Right lobe of liver (tissue), 6 donors: ENCODE data around the gene TCF7. TPM values are rescaled to one million over a fixed set of nuclear protein-coding genes. Genes with fewer than 3 reads are reported as not detected.

Source experiments
- ATAC-seq, 4 donors: fragments of 200-7000 bp; cut with Tn5 transposase; one replicate each; pipeline ENCODE4 v1.9.1; 2020; ENCODE audit warnings: mild to moderate bottlenecking in 4 of 4, moderate library complexity in 4 of 4
- DNase-seq, 3 donors: peaks; one replicate each; pipeline ENCODE4 v3.0.0-alpha.2; 2020
- H3K27ac ChIP-seq, 3 donors: fragments of 200-600 bp; one replicate each; pipeline ENCODE4 v1.8.0; 2022
- H3K27me3 ChIP-seq, 2 donors: fragments of 200-600 bp; one replicate each; pipeline ENCODE4 v1.8.0; 2022
- H3K36me3 ChIP-seq, 4 donors: fragments of 200-600 bp; sonication (generic) in 1 of 4; one replicate each; pipeline versions ENCODE4 v1.5.1 to v1.8.0; 2017 to 2022; ENCODE audit warnings: control low read depth in 1 of 4
- H3K4me1 ChIP-seq, 4 donors: fragments of 200-600 bp; sonication (generic) in 1 of 4; one replicate each; pipeline versions ENCODE4 v1.5.1 to v1.8.0; 2017 to 2022; ENCODE audit warnings: control low read depth in 1 of 4
- H3K4me3 ChIP-seq, 3 donors: fragments of 200-600 bp; one replicate each; pipeline ENCODE4 v1.8.0; 2022
- H3K9me3 ChIP-seq, 4 donors: fragments of 200-600 bp; sonication (generic) in 1 of 4; one replicate each; pipeline versions ENCODE4 v1.5.1 to v1.8.0; 2017 to 2022; ENCODE audit warnings: control low read depth in 1 of 4
- POLR2A ChIP-seq: fragments of 450-650 bp; IDR thresholded peaks from one replicate; pipeline ENCODE4 v1.6.1; 2017; ENCODE audit warnings: antibody characterized with exemption, mild to moderate bottlenecking
- WGBS: methylation state at CpG from one replicate; pipeline ENCODE4 v1.1.6; 2018; ENCODE audit warnings: low coverage, low lambda C conversion rate; ENCODE audit not compliant: insufficient coverage; ENCODE audit errors: missing lambda C conversion rate; 5-methylcytosine and 5-hydroxymethylcytosine counted together
- intact Hi-C, 2 donors: fragments of 100-400 bp; cut with DNase I; formaldehyde crosslinking; loops; one replicate each; pipeline versions ENCODE4 v1.11.2 to v1.14.1; 2022
- total RNA-seq, 6 experiments: library from RNA; depleted of rRNA in 2 of 6; stranded (reverse); fragments of >200 nt in 2 of 6; fragmentation: NEBNext Ultra II Directional in 3 of 6; extraction: Animal tissue kit (Norgen Biotek cat#: 25700) in 3 of 6; gene quantifications; one replicate each; pipeline versions ENCODE4 v1.1.0 to v1.2.4, GENCODE V29; 2016 to 2023
- TF ChIP-seq, protein P1 (sequence below), 4 donors: fragments of 200-600 bp in 3 of 4; fragments of 450-650 bp in 1 of 4; IDR thresholded peaks; one replicate each; pipeline versions ENCODE4 v1.5.1 to v1.8.0; 2016 to 2022; ENCODE audit warnings: antibody characterized with exemption in 4 of 4, mild to moderate bottlenecking in 2 of 4
- donor health status: DM: no; HTN: yes; CAD: no.
- donor health status: DM: no; HTN: no; CAD: no.
- donor health status: DM: no; HTN: no; CAD: no.
- donor health status: DM: no; HTN: yes; CAD: no.
- donor health status: DM: no; HTN: yes; CAD: no.

Gene TCF7
- total RNA-seq, 6 experiments from 2014 or later, result 2.0 to 3.8 (median 2.7) TPM

GRCh38 chr5:134113363-134113889 is 1.1 kb upstream of the TCF7 start:
- Histone ChIP-seq H3K27ac (no peak overlapping the region), H3K9me3 (no peaks in the 10 kb centered on the region), H3K27me3 (no peaks in the 10 kb centered on the region), H3K4me3 (no peak overlapping the region), H3K4me1 (peaks cover 0 to 8% (median 2%) of the 10 kb centered on the region in 4 donors), H3K36me3 (no peaks in the 10 kb centered on the region)
- DNase-seq, result no peak
- ATAC-seq, result no peak
- TF ChIP-seq, protein P1, sequence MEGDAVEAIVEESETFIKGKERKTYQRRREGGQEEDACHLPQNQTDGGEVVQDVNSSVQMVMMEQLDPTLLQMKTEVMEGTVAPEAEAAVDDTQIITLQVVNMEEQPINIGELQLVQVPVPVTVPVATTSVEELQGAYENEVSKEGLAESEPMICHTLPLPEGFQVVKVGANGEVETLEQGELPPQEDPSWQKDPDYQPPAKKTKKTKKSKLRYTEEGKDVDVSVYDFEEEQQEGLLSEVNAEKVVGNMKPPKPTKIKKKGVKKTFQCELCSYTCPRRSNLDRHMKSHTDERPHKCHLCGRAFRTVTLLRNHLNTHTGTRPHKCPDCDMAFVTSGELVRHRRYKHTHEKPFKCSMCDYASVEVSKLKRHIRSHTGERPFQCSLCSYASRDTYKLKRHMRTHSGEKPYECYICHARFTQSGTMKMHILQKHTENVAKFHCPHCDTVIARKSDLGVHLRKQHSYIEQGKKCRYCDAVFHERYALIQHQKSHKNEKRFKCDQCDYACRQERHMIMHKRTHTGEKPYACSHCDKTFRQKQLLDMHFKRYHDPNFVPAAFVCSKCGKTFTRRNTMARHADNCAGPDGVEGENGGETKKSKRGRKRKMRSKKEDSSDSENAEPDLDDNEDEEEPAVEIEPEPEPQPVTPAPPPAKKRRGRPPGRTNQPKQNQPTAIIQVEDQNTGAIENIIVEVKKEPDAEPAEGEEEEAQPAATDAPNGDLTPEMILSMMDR (IDR thresholded peaks at IDR 0.05), result no peak
- TF ChIP-seq POLR2A, result no peak
- WGBS, result no CpG with 5 or more reads among the region's 30 CpGs
- intact Hi-C loops, result no loop called here

- no peak for TF ChIP-seq POLR2A
- TF ChIP-seq, protein P1 (IDR thresholded peaks at IDR 0.05), result no peak
Observed at GRCh38 chr5:134114886-134115805, 665 bp downstream of the TCF7 start.

DNA sequence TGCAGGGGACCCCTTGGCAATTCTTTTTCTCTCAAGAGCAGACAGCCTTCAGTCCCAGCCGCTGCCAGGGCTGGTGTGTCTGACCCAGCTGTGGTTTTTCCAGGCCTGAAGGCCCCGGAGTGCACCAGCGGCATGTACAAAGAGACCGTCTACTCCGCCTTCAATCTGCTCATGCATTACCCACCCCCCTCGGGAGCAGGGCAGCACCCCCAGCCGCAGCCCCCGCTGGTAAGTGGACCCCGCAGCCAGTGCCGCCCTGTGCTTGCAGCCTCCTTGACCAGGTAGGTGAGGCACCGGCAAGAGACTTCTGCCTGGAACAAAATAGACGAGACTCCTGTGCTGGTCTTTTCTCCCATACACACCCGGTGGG is 1.3 kb downstream of the TCF7 start:
- Histone ChIP-seq H3K27ac (no peak overlapping the region), H3K36me3 (no peaks in the 10 kb centered on the region), H3K9me3 (no peaks in the 10 kb centered on the region), H3K27me3 (no peaks in the 10 kb centered on the region), H3K4me1 (peaks cover 0 to 8% (median 2%) of the 10 kb centered on the region in 4 donors), H3K4me3 (peak overlapping the region in 1 of 3 donors; percentile 46)
- intact Hi-C loops, result no loop called here
- TF ChIP-seq POLR2A, result no peak
- TF ChIP-seq, protein P1 (IDR thresholded peaks at IDR 0.05), result no peak
- 61% methylated on average over 5 of the region's 13 CpGs for WGBS
- DNase-seq, result no peak
- no peak for ATAC-seq

More at GRCh38 chr5:134114886-134115805, 665 bp downstream of the TCF7 start:
- H3K36me3 ChIP-seq, result no peaks in the 10 kb centered on the region
- ATAC-seq, result peak in 1 of 4 donors; percentile 0
- peaks cover 0 to 8% (median 2%) of the 10 kb centered on the region in 4 donors for H3K4me1 ChIP-seq
- H3K27me3 ChIP-seq, result no peaks in the 10 kb centered on the region
- no peak overlapping the region for H3K27ac ChIP-seq
- no peak for DNase-seq
- 0% methylated on average over 3 of the region's 110 CpGs for WGBS
- H3K9me3 ChIP-seq, result no peaks in the 10 kb centered on the region
- peak overlapping the region; percentile 25 to 46 (median 25) for H3K4me3 ChIP-seq
- intact Hi-C loops, result no loop called here

GRCh38 chr5:134116286-134116685 is 1.8 kb downstream of the TCF7 start:
- H3K9me3 ChIP-seq, result no peaks in the 10 kb centered on the region
- no peak overlapping the region for H3K27ac ChIP-seq
- no peak for DNase-seq
- no peak for ATAC-seq
- TF ChIP-seq, protein P1 (IDR thresholded peaks at IDR 0.05), result no peak
- TF ChIP-seq POLR2A, result no peak
- no peaks in the 10 kb centered on the region for H3K27me3 ChIP-seq
- WGBS, result 74% methylated on average over 9 of the region's 10 CpGs
- no peaks in the 10 kb centered on the region for H3K36me3 ChIP-seq
- H3K4me1 ChIP-seq, result peaks cover 0 to 8% (median 2%) of the 10 kb centered on the region in 4 donors
- intact Hi-C loops, result no loop called here
- H3K4me3 ChIP-seq, result no peak overlapping the region
